Measurements from ENCODE around the gene TOMM20.

The TOMM20 gene

GRCh38 chr1:235133086-235133485, 4.4 kb upstream of the TOMM20 start:
- peaks cover 37% of the 10 kb centered on the region for H3K36me3 ChIP-seq (ENCODE audit: insufficient read depth, low read length)
- H3K27ac ChIP-seq (ENCODE audit: low read depth, low read length) = no peak overlapping the region
- H3K4me3 ChIP-seq (ENCODE audit: low read depth in 1 of 2, low read length in 2 of 2) = no peak overlapping the region
- no peaks in the 10 kb centered on the region for H3K27me3 ChIP-seq (ENCODE audit: control insufficient read depth in 1 of 2, insufficient read depth in 2 of 2, low read length in 2 of 2)
- peaks cover 4% of the 10 kb centered on the region for H3K4me1 ChIP-seq (ENCODE audit: insufficient read depth, low read length)
- H3K9me3 ChIP-seq (ENCODE audit: low read length) = no peaks in the 10 kb centered on the region
- no peak overlapping the region for H3K9ac ChIP-seq (ENCODE audit: low read length)

- Histone ChIP-seq H3K27ac (ENCODE audit: low read depth, low read length) (no peak overlapping the region), H3K4me3 (ENCODE audit: low read depth in 1 of 2, low read length in 2 of 2) (no peak overlapping the region), H3K4me1 (ENCODE audit: insufficient read depth, low read length) (peaks cover 11% of the 10 kb centered on the region), H3K9me3 (ENCODE audit: low read length) (no peaks in the 10 kb centered on the region), H3K36me3 (ENCODE audit: insufficient read depth, low read length) (peaks cover 25% of the 10 kb centered on the region), H3K27me3 (ENCODE audit: control insufficient read depth in 1 of 2, insufficient read depth in 2 of 2, low read length in 2 of 2) (no peaks in the 10 kb centered on the region), H3K9ac (ENCODE audit: low read length) (no peak overlapping the region)
Observed at GRCh38 chr1:235131961-235132360, 3.3 kb upstream of the TOMM20 start.

- H3K36me3 ChIP-seq (ENCODE audit: insufficient read depth, low read length) = peaks cover 15% of the 10 kb centered on the region
- H3K9ac ChIP-seq (ENCODE audit: low read length) = no peak overlapping the region
- H3K27me3 ChIP-seq (ENCODE audit: control insufficient read depth in 1 of 2, insufficient read depth in 2 of 2, low read length in 2 of 2) = no peaks in the 10 kb centered on the region
- no peak overlapping the region for H3K4me3 ChIP-seq (ENCODE audit: low read depth in 1 of 2, low read length in 2 of 2)
- H3K27ac ChIP-seq (ENCODE audit: low read depth, low read length) = no peak overlapping the region
- peaks cover 16% of the 10 kb centered on the region for H3K4me1 ChIP-seq (ENCODE audit: insufficient read depth, low read length)
- H3K9me3 ChIP-seq (ENCODE audit: low read length) = no peaks in the 10 kb centered on the region
Observed at GRCh38 chr1:235130766-235131270, 2.2 kb upstream of the TOMM20 start.

- Histone ChIP-seq H3K4me1 (ENCODE audit: insufficient read depth, low read length) (peaks cover 16% of the 10 kb centered on the region), H3K9me3 (ENCODE audit: low read length) (no peaks in the 10 kb centered on the region), H3K36me3 (ENCODE audit: insufficient read depth, low read length) (peaks cover 8% of the 10 kb centered on the region), H3K9ac (ENCODE audit: low read length) (no peak overlapping the region), H3K27me3 (ENCODE audit: control insufficient read depth in 1 of 2, insufficient read depth in 2 of 2, low read length in 2 of 2) (no peaks in the 10 kb centered on the region), H3K4me3 (ENCODE audit: low read depth in 1 of 2, low read length in 2 of 2) (no peak overlapping the region), H3K27ac (ENCODE audit: low read depth, low read length) (no peak overlapping the region)
Observed at GRCh38 chr1:235129774-235130570, 1.3 kb upstream of the TOMM20 start.

GRCh38 chr1:235127732-235128455, 743 bp downstream of the TOMM20 start:
- Histone ChIP-seq H3K9me3 (ENCODE audit: low read length) (no peaks in the 10 kb centered on the region), H3K27me3 (ENCODE audit: control insufficient read depth in 1 of 2, insufficient read depth in 2 of 2, low read length in 2 of 2) (no peaks in the 10 kb centered on the region), H3K4me3 (ENCODE audit: low read depth in 1 of 2, low read length in 2 of 2) (peak overlapping the region; percentile 90 to 95), H3K27ac (ENCODE audit: low read depth, low read length) (peak overlapping the region; percentile 86), H3K9ac (ENCODE audit: low read length) (peak overlapping the region; percentile 79), H3K4me1 (ENCODE audit: insufficient read depth, low read length) (peaks cover 16% of the 10 kb centered on the region), H3K36me3 (ENCODE audit: insufficient read depth, low read length) (peaks cover 3% of the 10 kb centered on the region)

- Histone ChIP-seq H3K4me1 (ENCODE audit: insufficient read depth, low read length) (peaks cover 23% of the 10 kb centered on the region), H3K36me3 (ENCODE audit: insufficient read depth, low read length) (no peaks in the 10 kb centered on the region), H3K27ac (ENCODE audit: low read depth, low read length) (no peak overlapping the region), H3K4me3 (ENCODE audit: low read depth in 1 of 2, low read length in 2 of 2) (peak overlapping the region; percentile 90 to 95), H3K9me3 (ENCODE audit: low read length) (no peaks in the 10 kb centered on the region), H3K9ac (ENCODE audit: low read length) (peak overlapping the region; percentile 79), H3K27me3 (ENCODE audit: control insufficient read depth in 1 of 2, insufficient read depth in 2 of 2, low read length in 2 of 2) (no peaks in the 10 kb centered on the region)
Observed at GRCh38 chr1:235127203-235127602, 1.4 kb downstream of the TOMM20 start.

GRCh38 chr1:235124665-235125064, 4.0 kb downstream of the TOMM20 start:
- Histone ChIP-seq H3K4me1 (ENCODE audit: insufficient read depth, low read length) (peaks cover 23% of the 10 kb centered on the region), H3K9me3 (ENCODE audit: low read length) (no peaks in the 10 kb centered on the region), H3K27ac (ENCODE audit: low read depth, low read length) (no peak overlapping the region), H3K36me3 (ENCODE audit: insufficient read depth, low read length) (peaks cover 20% of the 10 kb centered on the region), H3K27me3 (ENCODE audit: control insufficient read depth in 1 of 2, insufficient read depth in 2 of 2, low read length in 2 of 2) (no peaks in the 10 kb centered on the region), H3K4me3 (ENCODE audit: low read depth in 1 of 2, low read length in 2 of 2) (no peak overlapping the region), H3K9ac (ENCODE audit: low read length) (no peak overlapping the region)

GRCh38 chr1:235124111-235124510, 4.5 kb downstream of the TOMM20 start:
- Histone ChIP-seq H3K27me3 (ENCODE audit: control insufficient read depth in 1 of 2, insufficient read depth in 2 of 2, low read length in 2 of 2) (no peaks in the 10 kb centered on the region), H3K36me3 (ENCODE audit: insufficient read depth, low read length) (peaks cover 26% of the 10 kb centered on the region), H3K4me1 (ENCODE audit: insufficient read depth, low read length) (peaks cover 22% of the 10 kb centered on the region), H3K9me3 (ENCODE audit: low read length) (no peaks in the 10 kb centered on the region), H3K27ac (ENCODE audit: low read depth, low read length) (no peak overlapping the region), H3K4me3 (ENCODE audit: low read depth in 1 of 2, low read length in 2 of 2) (no peak overlapping the region), H3K9ac (ENCODE audit: low read length) (no peak overlapping the region)

- peaks cover 43% of the 10 kb centered on the region for H3K36me3 ChIP-seq (ENCODE audit: insufficient read depth, low read length)
- no peak overlapping the region for H3K9ac ChIP-seq (ENCODE audit: low read length)
- no peak overlapping the region for H3K4me3 ChIP-seq (ENCODE audit: low read depth in 1 of 2, low read length in 2 of 2)
- peaks cover 16% of the 10 kb centered on the region for H3K4me1 ChIP-seq (ENCODE audit: insufficient read depth, low read length)
- no peak overlapping the region for H3K27ac ChIP-seq (ENCODE audit: low read depth, low read length)
- no peaks in the 10 kb centered on the region for H3K27me3 ChIP-seq (ENCODE audit: control insufficient read depth in 1 of 2, insufficient read depth in 2 of 2, low read length in 2 of 2)
- H3K9me3 ChIP-seq (ENCODE audit: low read length) = no peaks in the 10 kb centered on the region
Observed at GRCh38 chr1:235122348-235122747, 6.3 kb downstream of the TOMM20 start.

- Histone ChIP-seq H3K9ac (ENCODE audit: low read length) (no peak overlapping the region), H3K36me3 (ENCODE audit: insufficient read depth, low read length) (peaks cover 58% of the 10 kb centered on the region), H3K27ac (ENCODE audit: low read depth, low read length) (no peak overlapping the region), H3K27me3 (ENCODE audit: control insufficient read depth in 1 of 2, insufficient read depth in 2 of 2, low read length in 2 of 2) (no peaks in the 10 kb centered on the region), H3K4me1 (ENCODE audit: insufficient read depth, low read length) (no peaks in the 10 kb centered on the region), H3K9me3 (ENCODE audit: low read length) (no peaks in the 10 kb centered on the region), H3K4me3 (ENCODE audit: low read depth in 1 of 2, low read length in 2 of 2) (no peak overlapping the region)
Observed at GRCh38 chr1:235113183-235113917, 15.3 kb downstream of the TOMM20 start.
